GM15510 (cell line): ENCODE data around the gene NOL4L.

Experiments
- POLR2A ChIP-seq: IDR thresholded peaks from 3 replicates; pipeline ENCODE4 v1.6.1; 2011; ENCODE audit warnings: borderline replicate concordance; ENCODE audit not compliant: insufficient read length; ENCODE audit errors: extremely low read depth

Gene NOL4L

GRCh38 chr20:32585011-32585585, at the start of gene NOL4L:
NOL4L (minus strand) TSS chr20:32585333; CDS start chr20:32584890, 443 bp downstream.
- TF ChIP-seq POLR2A = no peak

GRCh38 chr20:32634041-32634805, 49.1 kb upstream of the NOL4L start:
- no peak for TF ChIP-seq POLR2A

- no peak for TF ChIP-seq POLR2A
These were observed 47.6 kb upstream of the NOL4L start for GRCh38 chr20:32632461-32633354.

- TF ChIP-seq POLR2A = no peak
These were observed 46.9 kb upstream of the NOL4L start for GRCh38 chr20:32631933-32632460.

- no peak for TF ChIP-seq POLR2A
These were observed 44.7 kb upstream of the NOL4L start for GRCh38 chr20:32629813-32630212.

- no peak for TF ChIP-seq POLR2A
These were observed 43.9 kb upstream of the NOL4L start for GRCh38 chr20:32628960-32629530.

- TF ChIP-seq POLR2A = no peak
These were observed 41.9 kb upstream of the NOL4L start for GRCh38 chr20:32626859-32627636.

GRCh38 chr20:32626407-32626806, 41.3 kb upstream of the NOL4L start:
- TF ChIP-seq POLR2A = no peak

GRCh38 chr20:32625996-32626395, 40.9 kb upstream of the NOL4L start:
- TF ChIP-seq POLR2A = no peak

- no peak for TF ChIP-seq POLR2A
These were observed 39.7 kb upstream of the NOL4L start for GRCh38 chr20:32624687-32625345.

GRCh38 chr20:32623667-32624157, 38.6 kb upstream of the NOL4L start:
- TF ChIP-seq POLR2A = no peak

- TF ChIP-seq POLR2A = no peak
These were observed 37.7 kb upstream of the NOL4L start for GRCh38 chr20:32622585-32623468.
